Retinal pigment epithelial cell (primary cell): Measurements from ENCODE around the gene IGSF23.
"Not testable (repeated sequence)": the region's sequence is repeated elsewhere in the genome, so short reads cannot be mapped to it uniquely, and the experiment has no call there.

Experiments
- DNase-seq: peaks from one replicate; pipeline ENCODE4 v3.0.0-alpha.2; 2010; ENCODE audit warnings: low read depth
- H3K4me3 ChIP-seq: 2 replicates; pipeline ENCODE4 v1.5.1; 2011; ENCODE audit warnings: mild to moderate bottlenecking, low read length, control low read depth, moderate library complexity
- TF ChIP-seq, protein P1 (sequence below): conservative IDR thresholded peaks from 2 replicates; pipeline ENCODE4 v1.5.1; 2011; ENCODE audit warnings: low read depth, low read length, control low read depth, inconsistent platforms

The IGSF23 gene

GRCh38 chr19:44681992-44682790 lies 68.8 kb downstream of the IGSF23 start:
- TF ChIP-seq, protein P1, sequence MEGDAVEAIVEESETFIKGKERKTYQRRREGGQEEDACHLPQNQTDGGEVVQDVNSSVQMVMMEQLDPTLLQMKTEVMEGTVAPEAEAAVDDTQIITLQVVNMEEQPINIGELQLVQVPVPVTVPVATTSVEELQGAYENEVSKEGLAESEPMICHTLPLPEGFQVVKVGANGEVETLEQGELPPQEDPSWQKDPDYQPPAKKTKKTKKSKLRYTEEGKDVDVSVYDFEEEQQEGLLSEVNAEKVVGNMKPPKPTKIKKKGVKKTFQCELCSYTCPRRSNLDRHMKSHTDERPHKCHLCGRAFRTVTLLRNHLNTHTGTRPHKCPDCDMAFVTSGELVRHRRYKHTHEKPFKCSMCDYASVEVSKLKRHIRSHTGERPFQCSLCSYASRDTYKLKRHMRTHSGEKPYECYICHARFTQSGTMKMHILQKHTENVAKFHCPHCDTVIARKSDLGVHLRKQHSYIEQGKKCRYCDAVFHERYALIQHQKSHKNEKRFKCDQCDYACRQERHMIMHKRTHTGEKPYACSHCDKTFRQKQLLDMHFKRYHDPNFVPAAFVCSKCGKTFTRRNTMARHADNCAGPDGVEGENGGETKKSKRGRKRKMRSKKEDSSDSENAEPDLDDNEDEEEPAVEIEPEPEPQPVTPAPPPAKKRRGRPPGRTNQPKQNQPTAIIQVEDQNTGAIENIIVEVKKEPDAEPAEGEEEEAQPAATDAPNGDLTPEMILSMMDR: no peak
- no peak overlapping the region for H3K4me3 ChIP-seq
- no peak for DNase-seq

- no peak overlapping the region for H3K4me3 ChIP-seq
- DNase-seq: no peak
- TF ChIP-seq, protein P1: no peak
Observed at GRCh38 chr19:44682807-44683206, 69.4 kb downstream of the IGSF23 start.

DNA sequence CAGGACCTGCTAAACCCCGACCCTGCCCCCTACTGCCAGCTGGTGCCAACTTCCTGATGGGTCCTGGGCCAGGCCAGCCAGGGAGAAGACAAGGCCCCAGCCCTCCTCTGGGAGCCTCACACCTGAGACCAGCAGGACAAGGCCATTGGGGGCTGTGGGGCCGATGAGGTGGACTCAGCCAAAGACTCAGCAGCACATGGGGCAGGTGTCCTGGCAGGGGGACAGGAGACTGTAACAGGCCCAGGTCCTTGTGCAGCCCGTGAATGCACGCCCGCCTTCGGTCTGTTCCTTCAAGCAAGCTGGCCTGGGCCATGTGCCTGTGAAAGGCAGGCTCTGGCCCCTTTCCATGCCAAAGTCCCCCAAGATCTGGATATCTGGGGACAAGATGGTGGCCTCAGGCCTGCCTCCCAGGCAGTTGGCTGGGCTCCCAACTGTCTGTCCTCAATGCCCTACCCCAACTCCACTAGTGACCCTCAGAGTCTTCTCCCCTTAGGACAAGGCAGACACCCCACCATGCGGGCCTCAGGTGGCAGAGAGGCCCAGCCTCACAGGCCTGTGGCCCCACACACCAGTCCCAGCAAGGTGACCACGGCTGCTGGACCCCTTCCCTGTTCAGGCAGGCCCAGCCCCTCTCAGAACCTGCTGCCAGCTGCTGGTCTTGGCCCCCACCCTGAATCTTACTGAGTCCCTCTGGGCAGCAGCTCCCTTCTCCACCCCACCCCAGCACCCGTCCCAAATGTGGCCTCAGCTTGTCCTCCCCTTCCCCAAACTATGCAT lies 70.3 kb downstream of the IGSF23 start:
- H3K4me3 ChIP-seq: no peak overlapping the region
- no peak for DNase-seq
- TF ChIP-seq, protein P1: no peak

DNA sequence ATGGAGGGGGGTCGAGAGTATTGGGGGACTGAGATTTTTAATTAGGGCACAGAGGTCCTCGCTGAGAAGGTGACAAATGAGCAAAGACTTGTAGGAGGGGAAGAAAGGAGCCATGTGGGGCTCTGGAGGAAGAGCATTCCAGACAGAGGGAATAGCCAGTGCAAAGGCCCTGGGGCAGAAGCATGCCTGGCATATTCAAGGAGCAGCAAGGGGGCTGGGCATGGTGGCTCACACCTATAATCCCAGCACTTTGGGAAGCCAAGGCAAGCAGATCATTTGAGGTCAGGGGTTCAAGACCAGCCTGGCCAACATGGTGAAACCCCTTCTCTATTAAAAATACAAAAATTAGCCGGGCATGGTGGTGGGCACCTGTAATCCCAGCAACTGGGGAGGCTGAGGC lies 71.0 kb downstream of the IGSF23 start:
- not testable (repeated sequence) for H3K4me3 ChIP-seq, DNase-seq

GRCh38 chr19:44684892-44685863 lies 71.8 kb downstream of the IGSF23 start:
- DNase-seq: peak; percentile 99
- no peak overlapping the region for H3K4me3 ChIP-seq
- TF ChIP-seq, protein P1: no peak

DNA sequence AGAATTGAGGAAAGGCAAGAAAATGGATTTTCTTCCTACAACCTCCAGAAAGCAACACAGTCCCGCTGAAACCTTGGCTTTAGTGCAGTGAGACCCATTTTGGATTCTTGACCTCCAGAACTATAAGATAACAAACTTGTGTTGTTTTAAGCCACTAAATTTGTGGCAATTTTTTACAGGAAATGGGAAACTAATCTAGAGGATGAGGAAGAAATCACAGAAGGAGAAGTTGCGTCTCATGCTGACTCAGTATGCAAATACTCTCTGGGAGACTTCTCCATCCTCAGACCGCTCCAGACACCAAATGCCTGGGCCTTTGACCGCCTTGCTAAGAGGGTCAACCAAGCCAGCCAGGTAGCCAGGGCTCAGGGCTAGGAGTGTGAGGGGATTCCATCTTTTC lies 72.5 kb downstream of the IGSF23 start:
- peak; percentile 16 for DNase-seq
- no peak overlapping the region for H3K4me3 ChIP-seq
- TF ChIP-seq, protein P1: no peak
